Small intestine (tissue), 7 donors: ENCODE results near the gene INSR. TPM values are rescaled to one million over a fixed set of nuclear protein-coding genes. Genes with fewer than 3 reads are reported as not detected.

Experiments used
- DNase-seq, 2 donors: peaks; one replicate each; pipeline versions ENCODE4 v3.0.0 to v3.0.0-alpha.2; 2013
- FAIRE-seq: peaks from 2 replicates; lab custom pipeline; 2012; peaks lifted over from hg19 to GRCh38; lab: Jason Lieb, UNC
- H3K27ac ChIP-seq, 3 donors: one replicate each; pipeline ENCODE4 v1.5.1; 2013; ENCODE audit warnings: low read length in 2 of 3, mild to moderate bottlenecking in 2 of 3, control low read depth in 1 of 3, inconsistent platforms in 1 of 3, low read depth in 1 of 3, moderate library complexity in 1 of 3
- H3K27me3 ChIP-seq, 3 donors: one replicate each; pipeline ENCODE4 v1.6.1; 2013; ENCODE audit warnings: low read length in 3 of 3, inconsistent platforms in 1 of 3; ENCODE audit not compliant: control insufficient read depth in 3 of 3, insufficient read depth in 3 of 3
- H3K36me3 ChIP-seq, 3 donors: one replicate each; pipeline ENCODE4 v1.6.1; 2013; ENCODE audit warnings: low read length in 3 of 3, inconsistent platforms in 1 of 3, low read depth in 1 of 3, mild to moderate bottlenecking in 1 of 3, moderate library complexity in 1 of 3; ENCODE audit not compliant: control insufficient read depth in 3 of 3, insufficient read depth in 2 of 3
- H3K4me1 ChIP-seq, 3 donors: one replicate each; pipeline ENCODE4 v1.6.1; 2013; ENCODE audit warnings: low read length in 2 of 3, inconsistent platforms in 1 of 3, low read depth in 1 of 3, mild to moderate bottlenecking in 1 of 3, moderate library complexity in 1 of 3; ENCODE audit not compliant: control insufficient read depth in 3 of 3, insufficient read depth in 2 of 3
- H3K4me3 ChIP-seq, 3 donors: one replicate each; pipeline ENCODE4 v1.5.1; 2013; ENCODE audit warnings: low read length in 3 of 3, control low read depth in 1 of 3, inconsistent platforms in 1 of 3, low read depth in 1 of 3, mild to moderate bottlenecking in 1 of 3, moderate library complexity in 1 of 3
- H3K9me3 ChIP-seq, 2 donors: one replicate each; pipeline ENCODE4 v1.6.1; 2013; ENCODE audit warnings: low read depth in 1 of 2, low read length in 1 of 2; ENCODE audit not compliant: control insufficient read depth in 2 of 2, insufficient read depth in 1 of 2
- WGBS, 3 donors: extraction: QIAGEN DNeasy Blood & Tissue Kit; methylation state at CpG; one replicate each; pipeline ENCODE4 v1.1.7; 2013; 5-methylcytosine and 5-hydroxymethylcytosine counted together
- polyA plus RNA-seq, 4 donors: library from polyadenylated mRNA; stranded (reverse) in 3 of 4; unstranded in 1 of 4; fragments of 200-250 nt in 3 of 4; fragments of 120-200 nt in 1 of 4; gene quantifications; one replicate each; pipeline versions ENCODE4 v1.2.1 to v1.2.3, GENCODE V29; 2013
- donor health status: healthy with polysubstance abuse.
- donor health status: control.
- donor health status: control.
- donor health status: Bipolar disorder and iron deficiency.
- donor health status: healthy.

The INSR gene
- polyA plus RNA-seq, 4 donors, result 10.6 to 34.4 (median 16.0) TPM

GRCh38 chr19:7307590-7308218 is 13.5 kb upstream of the INSR start:
- Histone ChIP-seq H3K36me3 (no peaks in the 10 kb centered on the region), H3K9me3 (no peaks in the 10 kb centered on the region), H3K27ac (no peak overlapping the region), H3K27me3 (no peaks in the 10 kb centered on the region), H3K4me1 (no peaks in the 10 kb centered on the region), H3K4me3 (no peak overlapping the region)
- DNase-seq (no peak), FAIRE-seq (no peak)
- 33 to 77% (median 41%) methylated on average over 7 of the region's 7 CpGs for WGBS, 3 donors

DNA sequence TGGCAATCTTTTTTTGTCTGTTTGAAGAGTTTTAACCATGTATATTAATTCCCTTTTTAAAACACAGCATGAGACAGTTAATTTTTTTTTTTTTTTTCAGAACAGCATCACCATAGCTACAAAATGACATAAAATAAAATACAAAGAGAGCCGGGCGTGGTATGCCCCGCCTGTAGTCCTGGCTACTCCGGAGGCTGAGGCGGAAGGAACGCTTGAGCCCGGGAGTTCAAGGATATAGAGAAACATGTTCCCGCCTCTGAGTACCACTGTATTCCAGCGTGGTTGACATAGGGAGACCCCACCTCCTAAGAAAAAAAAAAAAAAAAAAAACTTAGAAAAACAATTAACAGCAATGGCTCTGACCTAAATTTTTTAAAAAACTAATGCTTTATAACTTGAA is 10.0 kb upstream of the INSR start:
- no peak overlapping the region for H3K4me3 ChIP-seq
- no peak overlapping the region for H3K27ac ChIP-seq
- WGBS, 3 donors, result 22 to 61% (median 34%) methylated on average over 9 of the region's 9 CpGs
- DNase-seq (peak in 1 of 2 donors; percentile 20), FAIRE-seq (no peak)
- no peaks in the 10 kb centered on the region for H3K27me3 ChIP-seq
- no peaks in the 10 kb centered on the region for H3K9me3 ChIP-seq
- H3K4me1 ChIP-seq, result peaks cover 0 to 2% (median 0%) of the 10 kb centered on the region in 3 donors
- no peaks in the 10 kb centered on the region for H3K36me3 ChIP-seq

DNA sequence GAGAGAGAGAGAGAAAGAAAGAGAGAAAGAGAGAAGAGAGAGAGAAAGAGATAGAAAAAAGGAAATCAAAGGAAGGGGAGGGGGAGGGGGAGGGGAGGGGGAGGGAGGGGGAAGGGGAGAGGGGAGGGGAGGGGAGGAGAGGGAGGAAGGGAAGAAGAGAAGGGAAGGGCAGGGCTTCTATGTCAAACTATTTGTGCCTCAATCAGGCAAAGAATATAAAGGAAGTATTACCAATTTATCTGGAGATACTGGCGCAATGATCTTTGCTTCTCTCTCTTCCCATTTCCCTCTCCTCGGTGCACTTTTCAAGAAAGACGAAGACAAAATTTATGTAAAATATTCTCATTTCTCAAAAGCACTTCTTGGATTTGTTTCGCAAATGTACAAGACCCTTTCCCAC is 9.3 kb upstream of the INSR start:
- Histone ChIP-seq H3K4me3 (no peak overlapping the region), H3K27me3 (no peaks in the 10 kb centered on the region), H3K9me3 (no peaks in the 10 kb centered on the region), H3K36me3 (no peaks in the 10 kb centered on the region), H3K4me1 (peaks cover 0 to 2% (median 0%) of the 10 kb centered on the region in 3 donors), H3K27ac (no peak overlapping the region)
- no peak for FAIRE-seq
- DNase-seq, result no peak
- 61 to 81% (median 62%) methylated on average over 4 of the region's 4 CpGs for WGBS, 3 donors

- peak in 1 of 2 donors; percentile 41 for DNase-seq
- Histone ChIP-seq H3K4me3 (no peak overlapping the region), H3K27me3 (no peaks in the 10 kb centered on the region), H3K27ac (no peak overlapping the region), H3K4me1 (peaks cover 0 to 2% (median 0%) of the 10 kb centered on the region in 3 donors), H3K9me3 (no peaks in the 10 kb centered on the region), H3K36me3 (no peaks in the 10 kb centered on the region)
- no peak for FAIRE-seq
- 35 to 77% (median 50%) methylated on average over 5 of the region's 5 CpGs for WGBS, 3 donors
These were observed 7.3 kb upstream of the INSR start for GRCh38 chr19:7301525-7301924.

DNA sequence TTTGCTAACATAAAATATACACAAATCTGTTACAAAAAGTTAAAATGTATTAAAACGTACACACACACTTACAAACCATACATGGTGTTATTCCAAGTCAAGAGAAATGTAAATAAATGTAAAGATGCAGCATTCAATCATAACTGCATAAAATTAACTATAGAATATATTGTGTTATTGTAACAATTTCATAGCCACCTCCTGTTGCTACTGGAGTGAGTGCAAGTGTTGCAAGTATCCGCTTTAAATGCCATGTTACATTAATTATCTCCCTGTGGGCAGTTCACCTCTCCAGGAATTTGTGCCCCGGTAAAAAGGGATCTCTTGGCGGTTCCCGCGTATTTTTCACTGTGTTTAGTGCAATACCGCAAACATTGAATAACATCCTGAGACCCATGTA is 3.5 kb upstream of the INSR start:
- H3K4me3 ChIP-seq, result no peak overlapping the region
- DNase-seq (no peak), FAIRE-seq (no peak)
- 61 to 76% (median 71%) methylated on average over 7 of the region's 7 CpGs for WGBS, 3 donors
- H3K27ac ChIP-seq, result no peak overlapping the region
- peaks cover 0 to 9% (median 0%) of the 10 kb centered on the region in 3 donors for H3K4me1 ChIP-seq
- H3K36me3 ChIP-seq, result no peaks in the 10 kb centered on the region
- no peaks in the 10 kb centered on the region for H3K9me3 ChIP-seq
- H3K27me3 ChIP-seq, result no peaks in the 10 kb centered on the region

DNA sequence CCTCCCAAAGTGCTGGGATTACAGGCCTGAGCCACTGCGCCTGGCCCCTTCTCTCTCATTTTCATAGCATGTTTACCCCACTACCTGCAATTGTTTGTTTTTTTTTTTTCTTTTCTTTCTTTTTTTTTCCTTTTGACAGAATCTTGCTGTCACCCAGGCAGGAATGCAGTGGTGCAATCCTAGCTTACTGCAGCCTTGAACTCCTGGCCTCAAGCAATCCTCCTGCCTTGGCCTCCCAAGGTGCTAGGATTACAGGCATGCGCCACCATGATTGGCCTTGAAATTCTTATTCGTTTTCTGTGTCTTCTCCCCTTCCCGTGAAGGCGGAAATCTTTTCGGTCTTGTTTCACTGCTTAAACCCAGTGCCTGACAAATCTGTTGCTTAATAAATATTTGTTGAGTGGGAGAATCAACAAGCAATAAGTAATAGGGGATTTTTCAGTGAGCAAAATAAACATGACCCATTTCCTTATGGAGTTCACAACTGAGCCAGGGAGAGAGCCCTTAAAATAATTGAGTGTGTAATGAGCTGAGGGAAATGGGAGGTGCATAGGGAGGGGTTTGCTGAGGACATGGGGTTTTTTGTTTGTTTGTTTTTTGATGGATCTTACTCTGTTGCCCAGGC is 1.8 kb upstream of the INSR start:
- H3K4me1 ChIP-seq, result peaks cover 0 to 11% (median 0%) of the 10 kb centered on the region in 3 donors
- no peak for FAIRE-seq
- H3K27ac ChIP-seq, result no peak overlapping the region

DNA sequence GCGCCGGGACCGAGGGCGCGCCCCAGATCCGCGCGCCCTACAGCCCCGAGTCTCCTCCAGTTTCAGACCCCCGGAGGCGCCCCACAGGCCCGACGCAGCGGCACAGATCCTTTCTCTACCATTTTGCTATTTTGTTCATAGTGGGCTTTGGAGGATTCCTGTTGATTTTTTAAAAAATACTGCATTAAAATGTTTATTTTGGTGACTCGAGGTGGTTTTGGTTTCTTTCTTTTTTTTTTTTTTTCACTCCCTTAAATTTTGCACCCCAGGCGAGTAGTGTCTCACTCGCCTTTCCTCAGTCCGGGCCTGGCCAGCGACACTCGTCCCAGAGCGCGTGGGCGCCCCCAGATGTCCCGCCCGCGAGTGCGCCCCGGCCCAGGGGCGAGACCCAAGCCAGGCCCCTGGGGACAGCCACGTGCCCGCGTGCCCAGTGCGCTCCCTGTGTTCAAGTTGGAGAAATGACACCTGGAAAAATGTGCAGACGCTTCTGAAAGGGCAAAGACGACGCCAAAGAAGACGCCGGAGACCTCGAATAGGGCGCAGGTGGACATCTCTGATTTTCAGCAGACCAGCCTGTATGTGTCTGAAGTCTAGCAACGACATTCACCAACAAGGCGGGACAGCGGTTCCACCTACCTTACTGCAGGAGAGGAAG is 471 bp upstream of the INSR start:
- Histone ChIP-seq H3K4me1 (peaks cover 0 to 11% (median 0%) of the 10 kb centered on the region in 3 donors), H3K27me3 (no peaks in the 10 kb centered on the region), H3K36me3 (peaks cover 0 to 6% (median 0%) of the 10 kb centered on the region in 3 donors), H3K9me3 (no peaks in the 10 kb centered on the region), H3K4me3 (peak overlapping the region; percentile 50 to 83 (median 66)), H3K27ac (peak overlapping the region in 2 of 3 donors; percentile 81 to 96)
- WGBS, 3 donors, result 2 to 3% (median 3%) methylated on average over 41 to 43 of the region's 43 CpGs
- FAIRE-seq, result no peak
- DNase-seq, result peak; percentile 82 to 88

More for the DNA sequence above, 1.8 kb upstream of the INSR start:
- no peak overlapping the region for H3K4me3 ChIP-seq
- H3K36me3 ChIP-seq, result peaks cover 0 to 4% (median 0%) of the 10 kb centered on the region in 3 donors
- DNase-seq, result no peak
- H3K27me3 ChIP-seq, result no peaks in the 10 kb centered on the region
- no peaks in the 10 kb centered on the region for H3K9me3 ChIP-seq
- 88 to 92% (median 90%) methylated on average over 6 of the region's 6 CpGs for WGBS, 3 donors

DNA sequence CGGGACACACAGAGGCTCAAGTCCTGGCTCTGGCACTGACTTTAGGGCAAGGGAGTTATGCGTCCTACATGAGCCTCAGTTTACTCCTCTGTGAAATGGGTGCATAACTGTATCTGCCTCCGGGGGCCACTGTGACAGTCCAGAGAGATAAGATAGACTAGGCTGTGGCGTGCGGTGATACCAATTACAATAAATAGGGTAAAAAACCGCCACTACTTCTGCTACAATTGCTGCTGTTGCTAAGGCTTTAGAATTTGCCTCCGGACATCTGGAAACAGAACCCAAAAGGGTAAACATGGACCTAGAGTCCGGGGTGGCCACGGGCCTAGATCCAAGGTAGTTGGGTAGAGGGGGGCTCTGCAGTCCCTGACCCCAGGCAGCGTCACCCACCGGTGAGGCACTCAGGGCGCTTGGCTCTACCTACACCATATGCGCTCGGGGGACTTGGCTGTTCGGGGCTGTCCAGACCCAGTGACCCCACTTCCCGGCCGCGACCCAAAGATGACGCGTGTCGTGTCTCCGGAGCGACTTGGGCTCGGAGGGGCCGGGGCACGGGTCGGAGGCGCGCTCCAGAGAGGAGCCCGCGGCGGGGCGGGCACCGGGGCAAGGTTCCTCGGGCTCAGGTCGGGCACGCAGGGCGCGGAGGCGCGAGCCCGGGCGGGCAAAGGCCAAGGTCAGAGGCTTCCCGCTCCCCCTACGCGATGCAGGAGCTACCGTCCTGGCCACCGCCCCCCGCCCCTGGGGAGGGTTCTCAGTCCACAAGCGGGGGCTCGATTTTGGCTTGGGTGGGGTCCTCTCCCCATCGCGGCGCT is 1.1 kb downstream of the INSR start:
- peak overlapping the region; percentile 47 to 89 (median 50) for H3K27ac ChIP-seq
- DNase-seq, result peak; percentile 75 to 79
- H3K27me3 ChIP-seq, result no peaks in the 10 kb centered on the region
- WGBS, 3 donors, result 6 to 13% (median 10%) methylated on average over 42 to 54 of the region's 54 CpGs
- H3K4me1 ChIP-seq, result peaks cover 0 to 11% (median 0%) of the 10 kb centered on the region in 3 donors
- FAIRE-seq, result no peak
- no peaks in the 10 kb centered on the region for H3K9me3 ChIP-seq
- peak overlapping the region; percentile 70 to 97 (median 83) for H3K4me3 ChIP-seq
- peaks cover 0 to 12% (median 0%) of the 10 kb centered on the region in 3 donors for H3K36me3 ChIP-seq
